GM19372 (cell line): Measurements from ENCODE around the gene NPHP1.
"Not testable (repeated sequence)": the region's sequence is repeated elsewhere in the genome, so short reads cannot be mapped to it uniquely, and the experiment has no call there.

Source experiments
- ATAC-seq: cut with Tn5 transposase; IDR thresholded peaks from one replicate; pipeline ENCODE4 v1.9.1; 2021; ENCODE audit warnings: mild to moderate bottlenecking, low read depth, moderate library complexity; ENCODE audit not compliant: unreplicated experiment

The NPHP1 gene

GRCh38 chr2:110205660-110206455 lies 1.0 kb upstream of the NPHP1 start:
- ATAC-seq = no peak

GRCh38 chr2:110198016-110198415 lies 6.8 kb downstream of the NPHP1 start:
- ATAC-seq = no peak

GRCh38 chr2:110197452-110197851 lies 7.4 kb downstream of the NPHP1 start:
- ATAC-seq = no peak

GRCh38 chr2:110190169-110190568 lies 14.6 kb downstream of the NPHP1 start:
- not testable (repeated sequence) for ATAC-seq

GRCh38 chr2:110182449-110182848 lies 22.4 kb downstream of the NPHP1 start:
- ATAC-seq = no peak

GRCh38 chr2:110180036-110180435 lies 24.8 kb downstream of the NPHP1 start:
- no peak for ATAC-seq

- no peak for ATAC-seq
These were observed 31.3 kb downstream of the NPHP1 start for GRCh38 chr2:110173523-110173922.

GRCh38 chr2:110172506-110172905 lies 32.3 kb downstream of the NPHP1 start:
- no peak for ATAC-seq

GRCh38 chr2:110170102-110170501 lies 34.7 kb downstream of the NPHP1 start:
- no peak for ATAC-seq

- no peak for ATAC-seq
These were observed 37.4 kb downstream of the NPHP1 start for GRCh38 chr2:110167326-110168000.

- ATAC-seq = no peak
These were observed 38.5 kb downstream of the NPHP1 start for GRCh38 chr2:110166266-110166665.

GRCh38 chr2:110157153-110157793 lies 47.5 kb downstream of the NPHP1 start:
- ATAC-seq = no peak

- ATAC-seq = not testable (repeated sequence)
These were observed 50.0 kb downstream of the NPHP1 start for GRCh38 chr2:110154828-110155227.

- not testable (repeated sequence) for ATAC-seq
These were observed 50.6 kb downstream of the NPHP1 start for GRCh38 chr2:110154188-110154587.

- ATAC-seq = no peak
These were observed 51.4 kb downstream of the NPHP1 start for GRCh38 chr2:110153416-110153815.

GRCh38 chr2:110152943-110153342 lies 51.9 kb downstream of the NPHP1 start:
- no peak for ATAC-seq

- no peak for ATAC-seq
These were observed 55.2 kb downstream of the NPHP1 start for GRCh38 chr2:110149330-110150220.

GRCh38 chr2:110146945-110147332 lies 57.9 kb downstream of the NPHP1 start:
- no peak for ATAC-seq

GRCh38 chr2:110146183-110146944 lies 58.4 kb downstream of the NPHP1 start:
- ATAC-seq = no peak

- ATAC-seq = no peak
These were observed 60.8 kb downstream of the NPHP1 start for GRCh38 chr2:110143982-110144381.
